ENCODE measurements around the gene KATNAL2.
"Not testable (repeated sequence)": the region's sequence is repeated elsewhere in the genome, so short reads cannot be mapped to it uniquely, and the experiment has no call there.

The KATNAL2 gene

DNA sequence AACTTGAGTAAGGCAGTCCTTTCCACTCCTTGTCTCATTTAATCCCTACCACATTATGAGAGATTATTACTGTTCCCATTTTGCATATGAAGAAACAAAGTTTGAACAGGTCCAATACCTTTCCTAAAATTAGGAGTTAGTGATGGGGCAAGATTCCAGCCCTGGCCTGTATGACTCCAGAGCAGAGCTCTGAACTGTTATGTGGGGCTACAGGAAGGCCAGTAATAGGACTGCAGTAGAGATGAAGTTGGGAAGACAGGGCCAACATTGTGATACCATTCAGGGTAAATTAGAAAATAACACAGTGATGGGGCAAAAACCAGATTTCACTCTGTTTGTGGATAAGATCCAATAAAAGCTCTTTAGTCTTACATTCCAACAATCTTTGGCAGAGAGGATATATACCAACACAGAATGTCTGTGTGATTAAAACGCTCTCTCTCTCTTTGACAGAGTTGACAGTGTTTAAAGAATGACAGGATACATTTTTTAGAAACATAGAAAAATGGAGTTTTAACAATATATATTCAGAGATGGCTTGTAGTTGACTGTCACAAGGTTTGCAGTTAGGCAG, 22.7 kb downstream of the KATNAL2 start:
- DNase-seq, result no peak

DNA sequence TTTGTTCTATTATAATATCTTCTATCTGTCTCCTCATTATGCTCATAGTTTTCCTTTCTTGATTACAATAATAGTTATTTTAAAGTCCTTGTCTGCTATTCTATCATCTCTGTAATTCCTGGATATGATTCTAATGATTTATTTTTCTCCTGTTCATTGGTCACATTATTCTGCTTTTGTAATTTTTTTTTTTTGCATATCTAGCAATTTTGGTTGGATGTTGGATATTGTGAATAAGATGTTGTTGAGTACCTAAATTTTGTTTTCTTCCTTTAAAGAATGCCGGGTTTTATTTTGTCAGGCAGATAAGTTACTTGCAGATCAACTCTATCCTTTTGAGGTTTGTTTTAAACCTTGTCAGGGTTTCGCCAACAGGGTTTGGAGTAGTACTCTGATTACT, 25.2 kb downstream of the KATNAL2 start:
- DNase-seq, result no peak

DNA sequence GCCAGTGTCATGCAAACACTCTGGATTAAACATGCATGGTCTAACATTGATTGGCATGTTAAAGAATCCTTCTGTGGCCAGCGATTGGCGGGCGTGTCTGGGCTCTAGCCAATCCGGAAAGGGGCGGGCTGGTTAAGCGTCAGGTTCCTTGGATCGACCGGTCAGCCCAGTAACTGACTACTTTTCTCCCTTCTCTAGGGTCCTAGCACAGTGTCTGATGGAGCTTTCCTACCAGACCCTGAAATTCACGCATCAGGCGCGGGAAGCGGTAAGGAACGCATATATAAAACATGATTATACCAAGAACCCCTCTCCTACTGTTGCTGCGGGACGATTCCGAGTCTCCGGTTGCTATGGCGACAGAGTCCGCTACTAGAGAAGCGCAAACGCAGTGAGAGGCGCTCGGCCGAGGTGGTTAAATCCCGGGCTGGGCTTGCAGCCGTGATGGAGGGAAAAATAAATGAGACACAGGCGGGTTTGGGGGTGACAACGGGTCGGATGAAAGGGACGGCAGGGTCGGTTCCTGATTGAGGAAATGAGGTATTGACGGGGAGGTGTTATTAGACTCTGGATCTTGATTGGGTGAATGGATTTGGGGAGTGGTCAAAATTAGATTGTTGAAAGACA, 29.4 kb downstream of the KATNAL2 start:
- peak; percentile 63 for DNase-seq

DNA sequence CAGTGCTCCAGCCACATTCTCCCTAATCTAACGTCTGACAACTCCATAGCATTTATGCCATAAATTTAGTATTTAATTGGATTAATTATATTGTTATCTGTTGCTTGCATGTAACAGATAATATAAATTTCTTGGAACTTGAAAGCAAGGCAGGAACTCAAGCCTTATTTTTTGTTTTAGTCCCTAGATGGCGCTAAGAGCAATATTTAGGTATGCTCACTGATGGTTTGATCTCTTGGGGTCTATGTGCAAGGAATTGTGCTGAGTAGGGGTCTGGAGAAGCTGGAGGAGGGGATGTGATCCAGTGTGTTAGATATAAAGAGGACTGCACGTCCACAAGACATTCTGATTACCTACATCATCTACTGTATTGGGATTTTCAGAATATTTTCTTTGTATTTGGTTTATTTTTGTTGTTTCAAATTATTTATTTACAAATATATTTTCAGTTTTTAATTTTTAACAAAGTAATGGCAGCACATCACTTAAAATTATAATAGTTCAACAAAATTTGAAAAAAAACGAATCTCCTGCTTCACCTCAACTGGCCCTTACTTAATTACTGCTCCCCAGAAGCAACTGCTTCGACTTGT, 32.8 kb downstream of the KATNAL2 start:
- DNase-seq, result no peak

DNA sequence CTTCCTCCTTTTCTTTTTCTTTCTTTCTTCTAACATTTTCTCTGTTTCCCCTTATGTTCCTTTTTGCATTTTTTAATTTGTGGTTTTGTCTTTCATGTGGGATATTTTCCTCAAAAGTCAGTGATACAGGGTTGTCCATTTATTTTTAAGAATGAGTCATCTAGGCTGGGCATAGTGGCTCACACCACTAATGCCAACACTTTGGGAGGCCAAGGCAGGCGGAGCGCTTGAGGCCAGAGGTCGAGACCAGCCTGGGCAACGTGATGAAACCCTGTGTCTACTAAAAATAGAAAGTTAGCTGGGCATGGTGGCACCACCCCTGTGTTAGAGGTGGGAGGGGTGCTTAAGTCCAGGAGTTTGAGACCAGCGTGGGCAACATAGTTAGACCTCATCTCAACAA, 35.8 kb downstream of the KATNAL2 start:
- DNase-seq, result no peak

DNA sequence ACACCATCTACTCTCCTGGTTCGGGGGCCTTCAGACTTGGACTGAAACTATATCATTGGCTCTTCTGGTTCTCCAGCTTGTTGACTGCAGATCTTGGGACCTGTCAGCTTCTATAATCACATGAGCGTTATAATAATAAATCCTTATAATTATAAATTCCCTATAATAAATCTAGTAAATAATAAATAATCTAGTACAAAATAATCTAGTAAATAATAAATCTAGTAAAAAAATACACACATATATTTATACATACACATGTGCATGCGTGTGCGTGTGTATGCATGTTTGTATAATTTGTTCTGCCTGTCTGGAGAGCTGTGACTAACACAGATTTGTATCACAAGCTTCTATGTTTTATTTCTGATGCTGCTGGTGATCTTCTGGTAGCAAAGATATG, 40.8 kb downstream of the KATNAL2 start:
- no peak for DNase-seq

DNA sequence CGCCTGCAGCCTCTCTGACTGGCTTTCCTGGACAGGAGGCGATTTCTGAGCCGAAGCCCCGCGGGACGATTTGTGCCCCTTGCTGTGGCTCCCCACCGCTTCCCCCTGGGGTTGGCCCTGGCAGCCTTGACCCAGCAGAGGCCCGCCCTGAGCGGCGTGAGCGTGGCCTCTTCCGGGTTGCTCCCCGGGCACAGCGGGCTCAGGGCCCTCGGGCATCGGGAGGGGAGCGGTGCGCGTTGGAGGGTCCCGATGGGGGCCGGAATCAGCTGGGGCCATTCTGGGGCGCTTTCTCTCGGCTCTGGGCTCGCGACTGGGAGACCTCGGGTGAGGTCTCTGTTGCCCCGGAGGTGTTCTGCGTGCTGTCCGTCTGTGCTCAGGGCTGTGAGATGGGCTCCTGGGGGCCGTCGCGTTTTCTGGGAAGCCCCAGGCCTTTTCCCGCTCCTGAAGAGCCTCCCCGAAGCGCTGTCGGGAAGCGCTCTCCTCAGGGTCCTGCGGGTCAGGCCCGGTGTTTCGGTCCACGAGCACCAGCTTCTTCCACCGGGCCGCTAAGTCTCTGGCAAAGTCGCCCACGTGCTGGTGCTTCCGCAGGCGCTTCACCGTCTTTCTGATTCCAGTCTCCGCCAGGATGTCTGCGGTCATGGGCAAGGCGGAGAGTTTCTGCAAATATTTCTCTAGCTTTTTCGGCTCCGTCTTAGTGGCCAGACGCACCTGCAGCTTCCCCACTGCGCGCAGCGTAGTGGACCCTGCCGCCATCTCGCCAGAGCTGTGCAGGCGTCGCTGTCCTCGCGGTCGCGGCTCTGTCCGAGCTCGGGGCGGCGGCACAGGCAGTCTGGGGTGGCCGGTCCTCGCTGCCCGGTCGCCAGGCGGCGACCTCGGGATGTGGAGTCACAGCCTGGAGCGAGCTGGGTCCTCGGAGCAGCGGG, 46.5 kb downstream of the KATNAL2 start:
- DNase-seq, result not testable (repeated sequence)

DNA sequence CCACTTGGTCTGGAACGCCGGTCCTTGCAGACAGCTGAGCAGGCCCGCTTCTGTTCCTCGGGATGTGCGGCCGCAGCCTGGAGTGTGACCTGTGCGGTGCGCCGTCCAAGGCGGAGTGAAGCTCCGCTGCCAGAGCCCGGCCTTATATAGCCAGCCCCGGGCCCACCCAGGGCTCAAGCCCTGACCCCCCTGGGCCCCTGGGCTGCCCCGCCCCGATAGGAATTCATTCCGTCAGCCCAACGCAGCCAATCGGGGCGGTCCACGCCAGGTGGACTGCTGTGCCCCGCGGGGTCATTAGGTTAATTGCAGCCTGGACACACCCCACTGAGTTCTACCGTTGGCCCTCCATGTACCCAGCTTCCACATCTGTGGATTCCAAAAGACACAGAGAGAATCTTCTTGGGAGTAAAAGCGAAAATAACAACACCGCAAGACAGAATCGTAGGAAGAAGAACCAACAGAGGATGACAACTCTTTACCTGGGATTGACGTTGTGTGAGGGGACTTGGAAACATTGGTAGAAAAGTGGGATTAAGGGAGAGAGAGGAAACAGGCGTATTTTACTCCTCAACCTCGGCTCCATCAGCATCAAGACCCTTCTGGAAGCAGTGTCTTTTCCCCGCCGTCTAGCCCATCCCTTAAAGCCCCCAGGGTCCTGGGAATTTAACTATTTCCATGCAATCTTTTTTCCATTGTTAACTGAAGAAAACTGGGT, 47.3 kb downstream of the KATNAL2 start:
- DNase-seq, result not testable (repeated sequence)

DNA sequence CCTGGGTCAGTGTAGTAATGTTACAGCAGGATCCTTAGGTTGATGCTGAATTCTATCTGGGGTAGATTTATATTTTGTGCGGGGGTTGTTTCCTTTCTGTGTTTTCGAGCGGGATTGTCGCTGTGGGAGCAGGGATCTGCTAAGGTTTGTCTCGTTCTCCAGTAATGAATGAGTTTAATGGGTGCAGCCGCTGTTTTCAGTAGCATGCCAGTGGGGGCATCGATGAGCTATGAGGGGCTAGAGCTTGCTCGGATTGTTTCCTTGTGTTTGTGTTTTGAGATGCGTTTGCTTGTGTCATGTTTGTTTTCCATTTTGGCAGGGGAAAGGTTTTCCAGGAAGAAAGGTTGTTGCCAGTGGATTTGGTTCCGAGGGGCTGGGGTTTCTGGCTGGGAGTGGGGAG, 48.9 kb downstream of the KATNAL2 start:
- DNase-seq, result not testable (repeated sequence)

DNA sequence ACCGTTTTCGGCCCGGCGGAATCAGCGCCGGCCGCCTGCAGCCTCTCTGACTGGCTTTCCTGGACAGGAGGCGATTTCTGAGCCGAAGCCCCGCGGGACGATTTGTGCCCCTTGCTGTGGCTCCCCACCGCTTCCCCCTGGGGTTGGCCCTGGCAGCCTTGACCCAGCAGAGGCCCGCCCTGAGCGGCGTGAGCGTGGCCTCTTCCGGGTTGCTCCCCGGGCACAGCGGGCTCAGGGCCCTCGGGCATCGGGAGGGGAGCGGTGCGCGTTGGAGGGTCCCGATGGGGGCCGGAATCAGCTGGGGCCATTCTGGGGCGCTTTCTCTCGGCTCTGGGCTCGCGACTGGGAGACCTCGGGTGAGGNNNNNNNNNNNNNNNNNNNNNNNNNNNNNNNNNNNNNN, 52.1 kb downstream of the KATNAL2 start:
- not testable (repeated sequence) for DNase-seq

DNA sequence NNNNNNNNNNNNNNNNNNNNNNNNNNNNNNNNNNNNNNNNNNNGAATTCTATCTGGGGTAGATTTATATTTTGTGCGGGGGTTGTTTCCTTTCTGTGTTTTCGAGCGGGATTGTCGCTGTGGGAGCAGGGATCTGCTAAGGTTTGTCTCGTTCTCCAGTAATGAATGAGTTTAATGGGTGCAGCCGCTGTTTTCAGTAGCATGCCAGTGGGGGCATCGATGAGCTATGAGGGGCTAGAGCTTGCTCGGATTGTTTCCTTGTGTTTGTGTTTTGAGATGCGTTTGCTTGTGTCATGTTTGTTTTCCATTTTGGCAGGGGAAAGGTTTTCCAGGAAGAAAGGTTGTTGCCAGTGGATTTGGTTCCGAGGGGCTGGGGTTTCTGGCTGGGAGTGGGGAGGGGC, 102.5 kb downstream of the KATNAL2 start:
- DNase-seq, result not testable (repeated sequence)

DNA sequence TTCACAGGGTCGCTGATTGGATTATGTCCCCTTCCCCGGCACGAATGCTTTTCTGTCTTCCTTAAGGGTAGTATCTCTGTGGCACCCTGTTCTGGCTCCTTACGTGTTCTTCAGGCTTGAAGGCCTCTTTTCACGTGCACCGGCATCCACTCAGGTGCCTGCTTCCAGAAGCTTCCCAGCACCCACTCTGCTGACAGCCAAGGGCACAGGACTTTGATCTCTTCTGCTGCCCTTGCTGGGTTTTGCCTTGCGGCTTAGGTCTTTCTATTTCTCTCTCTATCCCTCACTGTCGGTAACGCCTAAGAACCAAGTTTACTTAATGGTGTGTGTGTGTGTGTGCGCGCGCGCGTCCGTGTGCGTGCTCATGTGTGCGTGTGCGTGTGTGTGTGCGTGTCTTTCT, 103.4 kb downstream of the KATNAL2 start:
- not testable (repeated sequence) for DNase-seq

DNA sequence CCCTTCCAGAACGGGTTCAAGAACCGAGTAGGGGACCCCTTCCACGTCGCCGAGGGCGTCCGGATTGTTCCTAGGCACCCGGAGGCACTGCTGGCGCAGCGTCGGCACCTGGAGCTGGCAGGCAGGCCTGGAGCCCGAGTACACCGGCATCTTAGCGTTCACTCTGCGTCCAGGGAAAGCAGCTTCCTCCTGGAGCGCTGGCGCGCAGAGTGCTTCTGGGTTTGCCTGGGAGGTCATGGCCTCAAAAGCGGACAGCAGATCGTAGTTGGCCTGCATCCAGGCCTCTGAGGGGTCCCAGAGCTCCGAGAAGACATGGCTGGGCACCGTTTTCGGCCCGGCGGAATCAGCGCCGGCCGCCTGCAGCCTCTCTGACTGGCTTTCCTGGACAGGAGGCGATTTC, 105.4 kb downstream of the KATNAL2 start:
- DNase-seq, result not testable (repeated sequence)

DNA sequence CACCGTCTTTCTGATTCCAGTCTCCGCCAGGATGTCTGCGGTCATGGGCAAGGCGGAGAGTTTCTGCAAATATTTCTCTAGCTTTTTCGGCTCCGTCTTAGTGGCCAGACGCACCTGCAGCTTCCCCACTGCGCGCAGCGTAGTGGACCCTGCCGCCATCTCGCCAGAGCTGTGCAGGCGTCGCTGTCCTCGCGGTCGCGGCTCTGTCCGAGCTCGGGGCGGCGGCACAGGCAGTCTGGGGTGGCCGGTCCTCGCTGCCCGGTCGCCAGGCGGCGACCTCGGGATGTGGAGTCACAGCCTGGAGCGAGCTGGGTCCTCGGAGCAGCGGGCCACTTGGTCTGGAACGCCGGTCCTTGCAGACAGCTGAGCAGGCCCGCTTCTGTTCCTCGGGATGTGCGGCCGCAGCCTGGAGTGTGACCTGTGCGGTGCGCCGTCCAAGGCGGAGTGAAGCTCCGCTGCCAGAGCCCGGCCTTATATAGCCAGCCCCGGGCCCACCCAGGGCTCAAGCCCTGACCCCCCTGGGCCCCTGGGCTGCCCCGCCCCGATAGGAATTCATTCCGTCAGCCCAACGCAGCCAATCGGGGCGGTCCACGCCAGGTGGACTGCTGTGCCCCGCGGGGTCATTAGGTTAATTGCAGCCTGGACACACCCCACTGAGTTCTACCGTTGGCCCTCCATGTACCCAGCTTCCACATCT, 106.5 kb downstream of the KATNAL2 start:
- not testable (repeated sequence) for DNase-seq

DNA sequence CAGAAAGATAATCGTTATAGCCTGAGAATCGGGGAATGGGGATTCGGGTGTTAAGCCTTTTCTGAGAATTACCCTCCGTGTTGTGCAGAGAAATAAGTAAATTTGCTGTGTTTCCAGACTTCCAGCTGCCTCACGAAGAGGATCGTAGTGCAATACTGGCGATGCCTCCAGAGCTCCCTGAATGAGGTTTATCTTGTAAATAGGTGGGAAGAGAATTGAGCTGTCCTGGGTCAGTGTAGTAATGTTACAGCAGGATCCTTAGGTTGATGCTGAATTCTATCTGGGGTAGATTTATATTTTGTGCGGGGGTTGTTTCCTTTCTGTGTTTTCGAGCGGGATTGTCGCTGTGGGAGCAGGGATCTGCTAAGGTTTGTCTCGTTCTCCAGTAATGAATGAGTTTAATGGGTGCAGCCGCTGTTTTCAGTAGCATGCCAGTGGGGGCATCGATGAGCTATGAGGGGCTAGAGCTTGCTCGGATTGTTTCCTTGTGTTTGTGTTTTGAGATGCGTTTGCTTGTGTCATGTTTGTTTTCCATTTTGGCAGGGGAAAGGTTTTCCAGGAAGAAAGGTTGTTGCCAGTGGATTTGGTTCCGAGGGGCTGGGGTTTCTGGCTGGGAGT, 108.3 kb downstream of the KATNAL2 start:
- DNase-seq, result not testable (repeated sequence)

DNA sequence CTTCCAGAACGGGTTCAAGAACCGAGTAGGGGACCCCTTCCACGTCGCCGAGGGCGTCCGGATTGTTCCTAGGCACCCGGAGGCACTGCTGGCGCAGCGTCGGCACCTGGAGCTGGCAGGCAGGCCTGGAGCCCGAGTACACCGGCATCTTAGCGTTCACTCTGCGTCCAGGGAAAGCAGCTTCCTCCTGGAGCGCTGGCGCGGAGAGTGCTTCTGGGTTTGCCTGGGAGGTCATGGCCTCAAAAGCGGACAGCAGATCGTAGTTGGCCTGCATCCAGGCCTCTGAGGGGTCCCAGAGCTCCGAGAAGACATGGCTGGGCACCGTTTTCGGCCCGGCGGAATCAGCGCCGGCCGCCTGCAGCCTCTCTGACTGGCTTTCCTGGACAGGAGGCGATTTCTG, 111.3 kb downstream of the KATNAL2 start:
- DNase-seq, result not testable (repeated sequence)

DNA sequence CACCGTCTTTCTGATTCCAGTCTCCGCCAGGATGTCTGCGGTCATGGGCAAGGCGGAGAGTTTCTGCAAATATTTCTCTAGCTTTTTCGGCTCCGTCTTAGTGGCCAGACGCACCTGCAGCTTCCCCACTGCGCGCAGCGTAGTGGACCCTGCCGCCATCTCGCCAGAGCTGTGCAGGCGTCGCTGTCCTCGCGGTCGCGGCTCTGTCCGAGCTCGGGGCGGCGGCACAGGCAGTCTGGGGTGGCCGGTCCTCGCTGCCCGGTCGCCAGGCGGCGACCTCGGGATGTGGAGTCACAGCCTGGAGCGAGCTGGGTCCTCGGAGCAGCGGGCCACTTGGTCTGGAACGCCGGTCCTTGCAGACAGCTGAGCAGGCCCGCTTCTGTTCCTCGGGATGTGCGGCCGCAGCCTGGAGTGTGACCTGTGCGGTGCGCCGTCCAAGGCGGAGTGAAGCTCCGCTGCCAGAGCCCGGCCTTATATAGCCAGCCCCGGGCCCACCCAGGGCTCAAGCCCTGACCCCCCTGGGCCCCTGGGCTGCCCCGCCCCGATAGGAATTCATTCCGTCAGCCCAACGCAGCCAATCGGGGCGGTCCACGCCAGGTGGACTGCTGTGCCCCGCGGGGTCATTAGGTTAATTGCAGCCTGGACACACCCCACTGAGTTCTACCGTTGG, 112.4 kb downstream of the KATNAL2 start:
- not testable (repeated sequence) for DNase-seq

DNA sequence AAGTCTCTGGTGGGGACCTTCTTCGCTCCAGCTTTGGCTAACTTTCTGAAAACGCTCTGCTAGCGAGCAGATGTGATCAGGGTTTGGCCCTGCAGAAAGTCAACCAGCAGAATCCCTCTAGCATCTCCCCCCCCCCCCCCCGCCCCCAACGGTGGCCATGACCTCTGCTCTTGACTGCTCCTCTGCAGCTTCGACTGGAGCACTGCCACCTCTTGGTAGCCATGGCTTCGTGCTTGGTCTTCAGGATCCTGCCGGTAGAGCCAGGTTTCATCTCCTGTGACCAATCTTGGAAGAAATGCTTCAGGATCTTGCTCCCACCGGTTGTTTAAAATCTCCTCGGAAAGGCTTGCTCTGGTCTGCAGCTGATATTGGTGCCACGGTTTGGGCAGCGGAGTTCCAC, 113.5 kb downstream of the KATNAL2 start:
- not testable (repeated sequence) for DNase-seq

DNA sequence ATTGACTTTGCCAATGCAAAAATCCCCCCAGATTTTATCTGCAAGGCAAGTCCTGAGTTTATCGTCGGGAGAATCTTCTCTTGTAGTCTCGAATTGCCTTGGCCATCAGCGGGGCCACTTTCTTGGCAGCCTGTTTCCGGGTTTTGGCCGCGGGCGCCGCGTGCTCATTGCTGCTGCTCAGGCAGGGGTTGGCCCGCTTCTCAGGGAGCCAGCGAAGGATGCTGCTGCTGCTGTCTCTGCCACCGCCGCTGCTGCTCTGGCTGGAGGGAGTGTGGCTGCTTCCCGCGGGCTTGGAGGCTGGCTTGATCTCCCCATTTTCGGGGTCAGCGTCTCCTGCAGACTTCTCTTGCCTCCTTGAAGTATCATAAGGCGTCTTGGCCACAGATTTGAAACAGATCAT, 115.5 kb downstream of the KATNAL2 start:
- no peak for DNase-seq

DNA sequence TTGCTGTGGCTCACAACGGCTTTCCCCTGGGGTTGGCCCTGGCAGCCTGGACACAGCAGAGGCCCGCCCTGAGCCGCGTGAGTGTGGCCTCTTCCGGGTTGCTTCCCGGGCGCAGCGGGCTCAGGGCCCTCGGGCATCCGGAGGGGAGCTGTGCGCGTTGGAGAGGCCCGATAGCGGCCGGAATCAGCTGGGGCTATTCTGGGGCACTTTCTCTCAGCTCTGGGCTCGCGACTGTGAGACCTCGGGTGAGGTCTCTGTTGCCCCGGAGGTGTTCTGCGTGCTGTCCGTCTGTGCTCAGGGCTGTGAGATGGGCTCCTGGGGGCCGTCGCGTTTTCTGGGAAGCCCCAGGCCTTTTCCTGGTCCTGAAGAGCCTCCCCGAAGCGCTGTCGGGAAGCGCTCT, 117.2 kb downstream of the KATNAL2 start:
- DNase-seq, result not testable (repeated sequence)

DNA sequence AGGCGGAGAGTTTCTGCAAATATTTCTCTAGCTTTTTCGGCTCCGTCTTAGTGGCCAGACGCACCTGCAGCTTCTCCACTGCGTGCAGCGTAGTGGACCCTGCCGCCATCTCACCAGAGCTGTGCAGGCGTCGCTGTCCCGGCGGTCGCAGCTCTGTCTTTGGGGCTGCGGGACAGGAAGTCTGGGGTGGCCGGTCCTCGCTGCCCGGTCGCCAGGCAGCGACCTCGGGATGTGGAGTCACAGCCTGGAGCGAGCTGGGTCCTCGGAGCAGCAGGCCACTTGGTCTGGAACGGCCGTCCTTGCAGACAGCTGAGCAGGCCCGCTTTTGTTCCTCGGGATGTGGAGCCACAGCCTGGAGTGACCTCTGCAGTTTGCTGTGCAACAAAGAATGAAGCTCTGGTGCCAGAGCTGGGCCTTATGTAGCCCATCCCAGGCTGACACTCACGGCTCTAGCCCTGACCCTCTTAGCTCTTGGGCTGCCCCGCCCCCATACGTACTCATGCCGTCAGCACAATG, 117.8 kb downstream of the KATNAL2 start, which contains the start of gene ELOA2:
Gene ELOA2 (minus strand): TSS at position 466 of the 516 bp plus-strand sequence. CDS start 357 bp downstream, at position 109.
- no peak for DNase-seq
